ENCODE data around the gene ARG2. TPM values are rescaled to one million over a fixed set of nuclear protein-coding genes. Genes with fewer than 3 reads are reported as not detected.
A peak's percentile ranks its signal among the peaks of the same experiment; 100 is the strongest.
"Not testable (repeated sequence)": the region's sequence is repeated elsewhere in the genome, so short reads cannot be mapped to it uniquely, and the experiment has no call there.

Gene ARG2
- total RNA-seq, 1 donor from 2014 or later: 113 TPM

DNA sequence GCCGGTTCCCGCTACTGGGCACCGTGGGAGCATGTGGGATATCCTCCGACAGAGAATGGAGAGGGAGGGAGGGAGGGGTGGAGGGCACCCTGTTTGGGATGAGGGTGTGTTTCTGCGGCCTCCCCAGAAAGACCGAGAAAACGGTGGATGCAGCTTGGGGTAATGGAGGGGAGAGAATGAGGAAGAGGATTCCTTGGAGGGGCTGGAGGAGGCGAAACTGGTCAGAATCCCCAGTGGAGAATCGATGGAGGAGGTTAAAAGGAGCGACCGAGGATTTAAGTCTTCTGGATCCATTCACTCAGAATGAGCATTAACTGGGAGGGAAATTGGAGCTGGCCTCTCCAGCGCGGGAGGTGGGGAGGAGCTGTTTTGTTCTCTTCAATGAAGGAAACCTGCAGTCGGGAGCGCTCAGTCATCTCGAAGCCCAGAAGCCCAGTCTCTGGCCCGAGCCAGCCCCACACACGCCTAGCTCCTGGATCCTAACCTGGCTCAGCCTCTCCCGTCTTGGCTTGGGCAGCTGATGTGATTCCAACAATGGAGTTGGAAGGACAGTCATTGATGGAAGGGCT lies 581 bp downstream of the ARG2 start:
- no peak for FAIRE-seq

DNA sequence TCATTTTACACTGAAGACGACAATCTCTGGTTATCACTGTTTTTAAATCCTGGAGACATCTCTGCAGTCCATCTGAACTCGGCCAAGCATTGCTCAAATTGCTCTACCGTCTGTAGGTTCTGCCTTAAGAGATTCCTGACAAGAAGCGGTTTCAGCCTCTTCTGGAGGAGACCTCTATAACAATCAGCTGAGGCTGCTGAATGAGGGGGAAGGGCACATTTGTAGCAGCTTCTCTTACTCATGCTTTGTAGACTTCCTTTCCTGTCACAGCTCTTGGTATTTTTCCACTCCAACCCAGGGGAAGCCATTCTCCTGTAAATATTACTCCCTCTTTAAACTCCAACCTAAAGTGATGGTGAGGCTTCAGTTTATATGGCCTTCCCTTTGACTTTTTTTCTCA lies 3.0 kb downstream of the ARG2 start:
- TF ChIP-seq, protein P1, sequence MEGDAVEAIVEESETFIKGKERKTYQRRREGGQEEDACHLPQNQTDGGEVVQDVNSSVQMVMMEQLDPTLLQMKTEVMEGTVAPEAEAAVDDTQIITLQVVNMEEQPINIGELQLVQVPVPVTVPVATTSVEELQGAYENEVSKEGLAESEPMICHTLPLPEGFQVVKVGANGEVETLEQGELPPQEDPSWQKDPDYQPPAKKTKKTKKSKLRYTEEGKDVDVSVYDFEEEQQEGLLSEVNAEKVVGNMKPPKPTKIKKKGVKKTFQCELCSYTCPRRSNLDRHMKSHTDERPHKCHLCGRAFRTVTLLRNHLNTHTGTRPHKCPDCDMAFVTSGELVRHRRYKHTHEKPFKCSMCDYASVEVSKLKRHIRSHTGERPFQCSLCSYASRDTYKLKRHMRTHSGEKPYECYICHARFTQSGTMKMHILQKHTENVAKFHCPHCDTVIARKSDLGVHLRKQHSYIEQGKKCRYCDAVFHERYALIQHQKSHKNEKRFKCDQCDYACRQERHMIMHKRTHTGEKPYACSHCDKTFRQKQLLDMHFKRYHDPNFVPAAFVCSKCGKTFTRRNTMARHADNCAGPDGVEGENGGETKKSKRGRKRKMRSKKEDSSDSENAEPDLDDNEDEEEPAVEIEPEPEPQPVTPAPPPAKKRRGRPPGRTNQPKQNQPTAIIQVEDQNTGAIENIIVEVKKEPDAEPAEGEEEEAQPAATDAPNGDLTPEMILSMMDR (IDR thresholded peaks at IDR 0.05; ENCODE audit: insufficient read depth, low read length, severe bottlenecking): no peak
- no peak overlapping the region for H3K4me3 ChIP-seq (ENCODE audit: low read depth, low read length)
- no peak for FAIRE-seq
- H3K36me3 ChIP-seq (ENCODE audit: control insufficient read depth, insufficient read depth, low read length): peaks cover 2% of the 10 kb centered on the region
- DNase-seq (ENCODE audit: low read depth): peak; percentile 87
- H3K27me3 ChIP-seq (ENCODE audit: control insufficient read depth, insufficient read depth, low read length): no peaks in the 10 kb centered on the region

More for the DNA sequence above, 581 bp downstream of the ARG2 start:
- DNase-seq (ENCODE audit: low read depth): peak; percentile 17
- Histone ChIP-seq H3K4me3 (ENCODE audit: low read depth, low read length) (peak overlapping the region; percentile 69), H3K36me3 (ENCODE audit: control insufficient read depth, insufficient read depth, low read length) (peaks cover 2% of the 10 kb centered on the region), H3K27me3 (ENCODE audit: control insufficient read depth, insufficient read depth, low read length) (no peaks in the 10 kb centered on the region)
- TF ChIP-seq, protein P1 (IDR thresholded peaks at IDR 0.05; ENCODE audit: insufficient read depth, low read length, severe bottlenecking): no peak

DNA sequence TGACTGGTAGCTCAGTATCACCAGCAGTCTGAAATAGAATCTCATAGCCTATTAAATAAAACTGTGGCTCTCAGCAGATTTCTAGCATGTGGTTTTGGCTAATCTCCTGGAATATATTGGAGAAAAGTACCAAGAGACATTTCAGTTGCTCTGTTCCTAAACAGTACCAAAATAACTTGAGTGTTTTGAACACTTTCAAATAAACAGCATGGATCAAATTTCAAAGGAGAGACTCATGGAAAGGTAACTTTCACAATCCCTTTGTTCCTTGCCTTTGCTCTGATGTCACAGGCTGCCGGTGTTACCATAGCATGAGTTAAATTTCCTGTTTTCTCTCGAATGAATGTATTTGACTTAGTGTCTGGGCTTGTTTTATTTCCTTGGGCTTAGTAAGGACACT lies 3.4 kb downstream of the ARG2 start:
- H3K27me3 ChIP-seq (ENCODE audit: control insufficient read depth, insufficient read depth, low read length): no peaks in the 10 kb centered on the region
- no peak overlapping the region for H3K4me3 ChIP-seq (ENCODE audit: low read depth, low read length)
- peak; percentile 99 for DNase-seq (ENCODE audit: low read depth)
- TF ChIP-seq, protein P1 (IDR thresholded peaks at IDR 0.05; ENCODE audit: insufficient read depth, low read length, severe bottlenecking): no peak
- no peak for FAIRE-seq
- peaks cover 2% of the 10 kb centered on the region for H3K36me3 ChIP-seq (ENCODE audit: control insufficient read depth, insufficient read depth, low read length)

DNA sequence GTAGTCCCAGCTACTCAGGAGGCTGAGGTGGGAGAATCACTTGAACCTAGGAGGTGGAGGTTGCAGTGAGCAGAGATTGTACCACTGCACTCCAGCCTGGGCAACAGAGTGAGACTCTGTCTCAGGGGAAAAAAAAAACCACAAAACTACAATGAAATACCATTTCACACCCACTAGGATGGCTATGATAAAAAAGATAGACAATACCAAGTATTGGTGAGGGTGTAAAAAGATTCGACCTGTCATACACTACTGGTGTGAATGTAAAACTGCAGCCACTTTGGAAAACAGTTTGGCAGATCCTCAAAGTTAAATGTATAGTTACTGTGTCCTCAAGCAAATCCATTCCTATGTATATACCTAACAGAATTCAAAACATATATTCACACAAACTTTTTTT lies 6.4 kb downstream of the ARG2 start:
- not testable (repeated sequence) for DNase-seq (ENCODE audit: low read depth); H3K36me3 ChIP-seq (ENCODE audit: control insufficient read depth, insufficient read depth, low read length); H3K27me3 ChIP-seq (ENCODE audit: control insufficient read depth, insufficient read depth, low read length); H3K4me3 ChIP-seq (ENCODE audit: low read depth, low read length); FAIRE-seq

DNA sequence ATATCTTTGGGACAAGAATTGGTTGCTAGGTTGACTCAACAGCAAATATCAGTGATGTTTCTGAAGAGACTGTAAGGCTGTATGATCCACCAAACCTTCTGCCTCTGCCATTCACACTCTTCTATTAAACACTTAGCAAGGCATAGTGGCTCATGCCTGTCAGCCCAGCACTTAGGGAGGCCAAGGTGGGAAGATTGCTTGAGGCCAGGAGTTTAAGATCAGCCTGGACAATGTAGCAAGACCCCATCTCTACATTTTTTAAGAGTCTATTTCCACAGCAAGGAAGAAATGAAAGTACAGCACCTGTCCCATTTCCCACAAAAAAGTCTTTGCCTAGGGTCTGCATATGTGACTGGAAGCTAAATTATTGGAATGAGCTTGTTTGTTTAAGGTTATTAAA lies 7.8 kb downstream of the ARG2 start:
- Histone ChIP-seq H3K4me3 (ENCODE audit: low read depth, low read length) (no peak overlapping the region), H3K36me3 (ENCODE audit: control insufficient read depth, insufficient read depth, low read length) (peaks cover 2% of the 10 kb centered on the region), H3K27me3 (ENCODE audit: control insufficient read depth, insufficient read depth, low read length) (no peaks in the 10 kb centered on the region)
- TF ChIP-seq, protein P1 (IDR thresholded peaks at IDR 0.05; ENCODE audit: insufficient read depth, low read length, severe bottlenecking): no peak
- FAIRE-seq (no peak), DNase-seq (ENCODE audit: low read depth) (no peak)

DNA sequence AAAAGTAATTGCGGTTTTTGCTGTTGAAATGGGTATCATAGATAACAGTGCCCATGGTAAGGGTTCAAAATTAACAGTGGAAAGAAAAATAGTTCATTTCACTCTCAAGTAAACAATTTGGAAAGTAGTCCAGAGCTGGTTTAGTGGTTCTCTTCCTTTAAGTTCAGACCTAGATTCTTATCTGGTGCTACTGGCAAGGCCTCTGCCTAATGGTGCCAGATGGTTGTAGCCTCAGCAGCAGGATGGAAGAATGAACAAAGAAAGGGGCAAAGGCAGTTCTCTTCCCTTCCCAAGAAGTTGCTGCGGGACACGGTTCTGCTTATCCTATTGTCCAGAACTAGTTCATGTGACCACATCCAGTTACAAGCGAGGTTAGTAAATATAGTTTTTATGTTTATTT lies 10.5 kb downstream of the ARG2 start:
- no peak overlapping the region for H3K4me3 ChIP-seq (ENCODE audit: low read depth, low read length)
- H3K27me3 ChIP-seq (ENCODE audit: control insufficient read depth, insufficient read depth, low read length): no peaks in the 10 kb centered on the region
- FAIRE-seq: no peak
- TF ChIP-seq, protein P1 (IDR thresholded peaks at IDR 0.05; ENCODE audit: insufficient read depth, low read length, severe bottlenecking): no peak
- no peaks in the 10 kb centered on the region for H3K36me3 ChIP-seq (ENCODE audit: control insufficient read depth, insufficient read depth, low read length)
- DNase-seq (ENCODE audit: low read depth): no peak
